Sigmoid colon (tissue), 7 donors: Measurements from ENCODE around the gene MANBA. TPM values are rescaled to one million over a fixed set of nuclear protein-coding genes. Genes with fewer than 3 reads are reported as not detected.
"Not testable (repeated sequence)": the region's sequence is repeated elsewhere in the genome, so short reads cannot be mapped to it uniquely, and the experiment has no call there.

Source experiments
- DNase-seq: peaks from one replicate; pipeline ENCODE4 v3.0.0-alpha.2; 2019
- H3K27ac ChIP-seq, 4 donors: fragments of 200-600 bp; sonication (generic); one replicate each; pipeline ENCODE4 v1.5.1; 2016 to 2019; ENCODE audit warnings: mild to moderate bottlenecking in 1 of 4
- H3K27me3 ChIP-seq, 3 donors: fragments of 200-600 bp; sonication (generic); one replicate each; pipeline ENCODE4 v1.5.1; 2019; ENCODE audit warnings: mild to moderate bottlenecking in 1 of 3
- H3K36me3 ChIP-seq, 4 donors: fragments of 200-600 bp; sonication (generic); one replicate each; pipeline ENCODE4 v1.5.1; 2016 to 2019
- H3K4me1 ChIP-seq, 4 donors: fragments of 200-600 bp; sonication (generic); one replicate each; pipeline ENCODE4 v1.5.1; 2017 to 2019
- H3K4me3 ChIP-seq, 4 donors: fragments of 200-600 bp; sonication (generic); one replicate each; pipeline ENCODE4 v1.5.1; 2017 to 2019; ENCODE audit warnings: mild to moderate bottlenecking in 2 of 4, moderate library complexity in 1 of 4
- H3K9me3 ChIP-seq, 4 donors: fragments of 200-600 bp in 3 of 4; sonication (generic) in 3 of 4; one replicate each; pipeline versions ENCODE4 v1.5.1 to v1.6.1; 2013 to 2019
- CTCF ChIP-seq, 4 experiments: fragments of 450-650 bp in 3 of 4; fragments of 200-600 bp in 1 of 4; IDR thresholded peaks; one replicate each; pipeline ENCODE4 v1.5.1; 2016 to 2019; ENCODE audit warnings: antibody characterized with exemption in 4 of 4, mild to moderate bottlenecking in 3 of 4, moderate library complexity in 2 of 4
- EP300 ChIP-seq, 4 donors: sonication (generic); formaldehyde crosslinking; IDR thresholded peaks; one replicate each; pipeline ENCODE4 v1.6.1; 2017; ENCODE audit warnings: antibody characterized with exemption in 4 of 4
- POLR2A ChIP-seq, 2 donors: fragments of 450-650 bp; IDR thresholded peaks; one replicate each; pipeline ENCODE4 v1.6.1; 2016; ENCODE audit warnings: antibody characterized with exemption in 2 of 2, mild to moderate bottlenecking in 2 of 2, moderate library complexity in 2 of 2
- POLR2AphosphoS5 ChIP-seq, 4 donors: sonication (generic); formaldehyde crosslinking; IDR thresholded peaks; one replicate each; pipeline ENCODE4 v1.6.1; 2017; ENCODE audit warnings: antibody characterized with exemption in 4 of 4
- WGBS, 2 donors: extraction: QIAGEN DNeasy Blood & Tissue Kit; methylation state at CpG; one replicate each; pipeline ENCODE4 v1.1.7; 2013; 5-methylcytosine and 5-hydroxymethylcytosine counted together
- intact Hi-C: fragments of 100-400 bp; cut with DNase I; formaldehyde crosslinking; loops from one replicate; pipeline ENCODE4 v1.15.1; 2023
- polyA plus RNA-seq, 3 donors: library from polyadenylated mRNA; stranded (reverse); fragments of 200-250 nt; gene quantifications; one replicate each; pipeline ENCODE4 v1.2.3, GENCODE V29; 2013
- total RNA-seq, 4 donors: library from RNA; depleted of rRNA; stranded (reverse); fragments of >200 nt; gene quantifications; one replicate each; pipeline ENCODE4 v1.1.0, GENCODE V29; 2016
- donor health status: healthy with polysubstance abuse.
- donor health status: Bipolar disorder and iron deficiency.
- donor health status: healthy.

Gene MANBA
- total and polyA plus RNA-seq, 7 donors = 8.4 to 47.4 (median 25.3) TPM

GRCh38 chr4:102734591-102735385, 26.0 kb downstream of the MANBA start:
- Histone ChIP-seq H3K27ac (no peak overlapping the region), H3K27me3 (no peaks in the 10 kb centered on the region), H3K36me3 (no peaks in the 10 kb centered on the region), H3K4me3 (no peak overlapping the region), H3K4me1 (peaks cover 0 to 9% (median 0%) of the 10 kb centered on the region in 4 donors), H3K9me3 (peaks cover 0 to 2% (median 0%) of the 10 kb centered on the region in 4 donors)
- no peak for DNase-seq
- intact Hi-C loops = no loop called here
- TF ChIP-seq EP300 (IDR thresholded peaks at IDR 0.05) (no peak), POLR2AphosphoS5 (IDR thresholded peaks at IDR 0.05) (no peak), POLR2A (IDR thresholded peaks at IDR 0.05) (no peak), CTCF (IDR thresholded peaks at IDR 0.05) (no peak)
- 80 to 88% methylated on average over 5 of the region's 5 CpGs for WGBS, 2 donors

- Histone ChIP-seq H3K9me3 (no peaks in the 10 kb centered on the region), H3K27me3 (no peaks in the 10 kb centered on the region), H3K27ac (no peak overlapping the region), H3K4me3 (no peak overlapping the region), H3K4me1 (peaks cover 0 to 9% (median 0%) of the 10 kb centered on the region in 4 donors), H3K36me3 (no peaks in the 10 kb centered on the region)
- TF ChIP-seq CTCF (IDR thresholded peaks at IDR 0.05) = no peak
- TF ChIP-seq POLR2AphosphoS5 (IDR thresholded peaks at IDR 0.05) = no peak
- no peak for TF ChIP-seq EP300 (IDR thresholded peaks at IDR 0.05)
- TF ChIP-seq POLR2A (IDR thresholded peaks at IDR 0.05) = no peak
- DNase-seq = no peak
- intact Hi-C loops = no loop called here
- 89 to 92% methylated on average over 5 of the region's 5 CpGs for WGBS, 2 donors
Observed at GRCh38 chr4:102734116-102734515, 26.7 kb downstream of the MANBA start.

GRCh38 chr4:102733084-102733483, 27.7 kb downstream of the MANBA start:
- no peak for DNase-seq
- Histone ChIP-seq H3K27me3 (no peaks in the 10 kb centered on the region), H3K9me3 (no peaks in the 10 kb centered on the region), H3K27ac (no peak overlapping the region), H3K4me3 (no peak overlapping the region), H3K4me1 (peaks cover 0 to 9% (median 0%) of the 10 kb centered on the region in 4 donors), H3K36me3 (no peaks in the 10 kb centered on the region)
- WGBS, 2 donors = 93 to 95% methylated on average over 3 of the region's 3 CpGs
- intact Hi-C loops = no loop called here
- TF ChIP-seq EP300 (IDR thresholded peaks at IDR 0.05) (no peak), POLR2AphosphoS5 (IDR thresholded peaks at IDR 0.05) (no peak)

GRCh38 chr4:102732678-102733077, 28.1 kb downstream of the MANBA start:
- intact Hi-C loops = no loop called here
- Histone ChIP-seq H3K27me3 (no peaks in the 10 kb centered on the region), H3K4me1 (peaks cover 0 to 9% (median 0%) of the 10 kb centered on the region in 4 donors), H3K4me3 (no peak overlapping the region), H3K9me3 (no peaks in the 10 kb centered on the region), H3K36me3 (no peaks in the 10 kb centered on the region), H3K27ac (no peak overlapping the region)
- no peak for DNase-seq
- TF ChIP-seq POLR2AphosphoS5 (IDR thresholded peaks at IDR 0.05) (no peak), CTCF (IDR thresholded peaks at IDR 0.05) (no peak), EP300 (IDR thresholded peaks at IDR 0.05) (no peak), POLR2A (IDR thresholded peaks at IDR 0.05) (no peak)
- WGBS, 2 donors = 96 to 97% methylated on average over 5 of the region's 5 CpGs

GRCh38 chr4:102730968-102731533, 29.7 kb downstream of the MANBA start:
- H3K27me3 ChIP-seq = no peaks in the 10 kb centered on the region
- TF ChIP-seq EP300 (IDR thresholded peaks at IDR 0.05) = no peak
- peaks cover 0 to 8% (median 0%) of the 10 kb centered on the region in 4 donors for H3K4me1 ChIP-seq

GRCh38 chr4:102729486-102729885, 31.3 kb downstream of the MANBA start:
- 94 to 96% methylated on average over 3 of the region's 3 CpGs for WGBS, 2 donors
- H3K27me3 ChIP-seq, H3K4me1 ChIP-seq, H3K36me3 ChIP-seq, H3K9me3 ChIP-seq, H3K27ac ChIP-seq, H3K4me3 ChIP-seq, intact Hi-C loops, DNase-seq: not testable (repeated sequence)

More at GRCh38 chr4:102730968-102731533, 29.7 kb downstream of the MANBA start:
- DNase-seq = no peak
- Histone ChIP-seq H3K27ac (no peak overlapping the region), H3K4me3 (no peak overlapping the region), H3K36me3 (no peaks in the 10 kb centered on the region), H3K9me3 (no peaks in the 10 kb centered on the region)
- intact Hi-C loops = no loop called here
- WGBS, 2 donors = 98 to 99% methylated on average over 5 of the region's 5 CpGs

- H3K27ac ChIP-seq, H3K9me3 ChIP-seq, intact Hi-C loops, H3K27me3 ChIP-seq, H3K4me3 ChIP-seq, DNase-seq, H3K4me1 ChIP-seq: not testable (repeated sequence)
- H3K36me3 ChIP-seq = peaks cover 0 to 11% (median 0%) of the 10 kb centered on the region in 4 donors
- 92 to 97% methylated on average over 3 of the region's 3 CpGs for WGBS, 2 donors
Observed at GRCh38 chr4:102726919-102727318, 33.8 kb downstream of the MANBA start.
